A549 (cell line): ENCODE results near the gene MORN4. TPM values are rescaled to one million over a fixed set of nuclear protein-coding genes. Genes with fewer than 3 reads are reported as not detected.

Source experiments
- ATAC-seq, 2 experiments: fragments of 200-7000 bp in 1 of 2; fragments of >200 bp in 1 of 2; cut with Nextera tagmentation in 1 of 2; cut with Tn5 transposase in 1 of 2; 3 replicates each; pipeline versions ENCODE4 v1.8.0 to v1.9.1; 2018 to 2020; ENCODE audit warnings: mild to moderate bottlenecking in 1 of 2, moderate library complexity in 1 of 2
- CTCF ChIA-PET: fragments of 300-600 bp; sonication (Branson Sonifier 250); formaldehyde crosslinking; extraction: SDS; loops from one replicate; lab custom pipeline; 2021; ENCODE audit warnings: antibody characterized with exemption, inconsistent platforms; lab: Yijun Ruan, JAX
- POLR2A ChIA-PET: fragments of 350-600 bp; formaldehyde crosslinking; extraction: SDS; loops from one replicate; lab custom pipeline; 2021; ENCODE audit warnings: antibody characterized with exemption, inconsistent platforms; lab: Yijun Ruan, JAX
- DNase-seq, 2 experiments: peaks; one replicate each; pipeline versions ENCODE4 v3.0.0 to v3.0.0-alpha.2; 2011 to 2016; ENCODE audit warnings: low read depth in 1 of 2, low spot score in 1 of 2
- FAIRE-seq: peaks from 2 replicates; lab custom pipeline; 2011; peaks lifted over from hg19 to GRCh38; lab: Jason Lieb, UNC
- H3K27ac ChIP-seq, 2 experiments: fragments of >200 bp; sonication (Bioruptor Twin); formaldehyde crosslinking; 3 replicates each; pipeline ENCODE4 v1.5.1; 2016 to 2017
- H3K4me1 ChIP-seq: fragments of >200 bp; sonication (Bioruptor Twin); formaldehyde crosslinking; 3 replicates; pipeline ENCODE4 v1.6.1; 2016
- H3K4me2 ChIP-seq: fragments of >200 bp; sonication (Bioruptor Twin); formaldehyde crosslinking; 3 replicates; pipeline ENCODE4 v1.6.1; 2016
- H3K4me3 ChIP-seq: fragments of >200 bp; sonication (Bioruptor Twin); formaldehyde crosslinking; 3 replicates; pipeline ENCODE4 v1.5.1; 2016
- H3K9me3 ChIP-seq: fragments of >200 bp; sonication (Bioruptor Twin); formaldehyde crosslinking; 3 replicates; pipeline ENCODE4 v1.6.1; 2016
- CBX8 ChIP-seq: fragments of 200-600 bp; sonication (generic); IDR thresholded peaks from 2 replicates; pipeline ENCODE4 v1.6.1; 2016
- CHD4 ChIP-seq: fragments of 200-600 bp; sonication (generic); IDR thresholded peaks from 2 replicates; pipeline ENCODE4 v1.6.1; 2016; ENCODE audit warnings: antibody characterized with exemption, mild to moderate bottlenecking, borderline replicate concordance
- FOSB ChIP-seq: fragments of 250-450 bp; sonication (Bioruptor Pico); IDR thresholded peaks from 2 replicates; pipeline ENCODE4 v1.5.0; 2020; ENCODE audit warnings: mild to moderate bottlenecking, moderate library complexity
- FOSL2 ChIP-seq, 2 experiments: fragments of 450-650 bp in 1 of 2; fragments of >200 bp in 1 of 2; sonication (Bioruptor Twin) in 1 of 2; formaldehyde crosslinking; IDR thresholded peaks; 2 replicates each; pipeline versions ENCODE4 v1.5.0 to v1.6.1; 2016 to 2020; ENCODE audit warnings: mild to moderate bottlenecking in 1 of 2, moderate library complexity in 1 of 2
- FOXS1 ChIP-seq: fragments of 250-450 bp; sonication (Bioruptor Pico); IDR thresholded peaks from 2 replicates; pipeline ENCODE4 v1.5.0; 2020; ENCODE audit warnings: mild to moderate bottlenecking, moderate library complexity
- HDAC2 ChIP-seq: fragments of 200-600 bp; sonication (generic); IDR thresholded peaks from 2 replicates; pipeline ENCODE4 v1.6.1; 2016
- HEYL ChIP-seq: fragments of 250-450 bp; sonication (Bioruptor Pico); IDR thresholded peaks from 2 replicates; pipeline ENCODE4 v1.8.0; 2021; ENCODE audit warnings: mild to moderate bottlenecking, moderate library complexity
- NFE2L2 ChIP-seq: fragments of 150-350 bp; conservative IDR thresholded peaks from 2 replicates; pipeline ENCODE4 v1.6.1; 2014; ENCODE audit warnings: low read length
- NPAS2 ChIP-seq: fragments of 250-450 bp; sonication (Bioruptor Pico); IDR thresholded peaks from 2 replicates; pipeline ENCODE4 v1.8.0; 2022; ENCODE audit warnings: mild to moderate bottlenecking, moderate library complexity, borderline replicate concordance
- RAD21 ChIP-seq, 2 experiments: fragments of >200 bp in 1 of 2; sonication (Bioruptor Twin) in 1 of 2; formaldehyde crosslinking in 1 of 2; IDR thresholded peaks in 1 of 2; conservative IDR thresholded peaks in 1 of 2; 2 replicates in 1 of 2; 3 replicates in 1 of 2; pipeline ENCODE4 v1.6.1; 2012 to 2018; ENCODE audit warnings: inconsistent platforms in 1 of 2
- RARB ChIP-seq: fragments of 250-450 bp; sonication (Bioruptor Pico); IDR thresholded peaks from 2 replicates; pipeline ENCODE4 v1.8.0; 2021; ENCODE audit warnings: mild to moderate bottlenecking, moderate library complexity
- SMC3 ChIP-seq: fragments of >200 bp; sonication (Bioruptor Twin); formaldehyde crosslinking; IDR thresholded peaks from 3 replicates; pipeline ENCODE4 v1.6.1; 2018; ENCODE audit warnings: inconsistent platforms
- SREBF2 ChIP-seq: fragments of 450-650 bp; IDR thresholded peaks from 2 replicates; pipeline ENCODE4 v1.6.1; 2014; ENCODE audit warnings: mild to moderate bottlenecking, moderate library complexity
- ZC3H11A ChIP-seq: fragments of 450-650 bp; IDR thresholded peaks from 2 replicates; pipeline ENCODE4 v1.6.1; 2014; ENCODE audit warnings: antibody characterized with exemption, mild to moderate bottlenecking
- WGBS: methylation state at CpG from one replicate; pipeline ENCODE4 v1.1.6; 2017; ENCODE audit errors: missing lambda C conversion rate; 5-methylcytosine and 5-hydroxymethylcytosine counted together
- polyA plus RNA-seq, 4 experiments: library from polyadenylated mRNA; depleted of rRNA in 3 of 4; stranded (reverse); fragments of >200 nt; fragmentation: RNase III in 1 of 4; extraction: RNeasy Plus Mini Kit Qiagen cat#74134 plus additional on column Dnase treatment in 1 of 4; gene quantifications; 2 replicates in 3 of 4; 3 replicates in 1 of 4; pipeline ENCODE4 v1.2.3, GENCODE V29; 2011 to 2017
- TF ChIP-seq, protein P1 (sequence below): fragments of >200 bp; sonication (Bioruptor Twin); formaldehyde crosslinking; IDR thresholded peaks from 3 replicates; pipeline ENCODE4 v1.5.1; 2016
- TF ChIP-seq, protein P2 (sequence below): fragments of 250-450 bp; sonication (Bioruptor Pico); IDR thresholded peaks from 2 replicates; pipeline ENCODE4 v1.5.0; 2020; ENCODE audit warnings: low read depth, mild to moderate bottlenecking, moderate library complexity

The MORN4 gene
- polyA plus RNA-seq, 2 of the 4 experiments (the other 2 are of a cell fraction) = 8.9 to 13.8 TPM

GRCh38 chr10:97612386-97612785, 20.9 kb downstream of the MORN4 start:
- FAIRE-seq = peak; percentile 72

GRCh38 chr10:97611473-97611872, 21.8 kb downstream of the MORN4 start:
- POLR2A ChIA-PET = no interaction called here
- DNase-seq = no peak
- no peak overlapping the region for H3K4me2 ChIP-seq
- peak overlapping the region; percentile 13 to 75; a peak in 4 of 6 replicates for H3K27ac ChIP-seq
- peaks cover 17% of the 10 kb centered on the region; the same call in 2 of the 3 replicates for H3K4me1 ChIP-seq
- CTCF ChIA-PET = interaction anchor here (0.9 to 39.7 kb wide), 20 partner anchors 11 to 204 kb away, joined by 3 to 1048 read pairs (median 6); partner anchors contain the start of genes ANKRD2, C10orf62 and HOGA1
- no peak overlapping the region for H3K4me3 ChIP-seq
- FAIRE-seq = no peak
- 91% methylated on average over 7 of the region's 12 CpGs for WGBS
- no peaks in the 10 kb centered on the region for H3K9me3 ChIP-seq
- TF ChIP-seq NFE2L2 (no peak), ZC3H11A (no peak), SREBF2 (no peak), HDAC2 (no peak)
- TF ChIP-seq, all 56 proteins: peak for 0
- ATAC-seq = peak in 1 of 2 experiments; percentile 6; a peak in 1 of 6 replicates

More at GRCh38 chr10:97612386-97612785, 20.9 kb downstream of the MORN4 start:
- CTCF ChIA-PET = interaction anchor here (0.6 to 39.7 kb wide), 43 partner anchors 12 to 205 kb away, joined by 3 to 1048 read pairs (median 4); partner anchors contain the start of genes ANKRD2, C10orf62, HOGA1 and MMS19
- POLR2A ChIA-PET = interaction anchor here (1.1 kb wide), 1 partner anchor 37 kb away, joined by 3 read pairs; no protein-coding TSS in a partner anchor
- ATAC-seq = peak; percentile 97 to 98
- H3K4me2 ChIP-seq = no peak overlapping the region
- H3K4me3 ChIP-seq = no peak overlapping the region
- TF ChIP-seq SMC3 (peak; percentile 90), FOSB (no peak), RAD21 (conservative IDR thresholded peaks at IDR 0.05 in 1 of 2, IDR thresholded peaks at IDR 0.05 in 1 of 2) (peak; percentile 95 to 98), FOSL2 (IDR thresholded peaks at IDR 0.05) (no peak), FOSL2 (CRISPR knock-in tag; IDR thresholded peaks at IDR 0.05) (no peak), NPAS2 (no peak), CHD4 (no peak)
- TF ChIP-seq, protein P1, sequence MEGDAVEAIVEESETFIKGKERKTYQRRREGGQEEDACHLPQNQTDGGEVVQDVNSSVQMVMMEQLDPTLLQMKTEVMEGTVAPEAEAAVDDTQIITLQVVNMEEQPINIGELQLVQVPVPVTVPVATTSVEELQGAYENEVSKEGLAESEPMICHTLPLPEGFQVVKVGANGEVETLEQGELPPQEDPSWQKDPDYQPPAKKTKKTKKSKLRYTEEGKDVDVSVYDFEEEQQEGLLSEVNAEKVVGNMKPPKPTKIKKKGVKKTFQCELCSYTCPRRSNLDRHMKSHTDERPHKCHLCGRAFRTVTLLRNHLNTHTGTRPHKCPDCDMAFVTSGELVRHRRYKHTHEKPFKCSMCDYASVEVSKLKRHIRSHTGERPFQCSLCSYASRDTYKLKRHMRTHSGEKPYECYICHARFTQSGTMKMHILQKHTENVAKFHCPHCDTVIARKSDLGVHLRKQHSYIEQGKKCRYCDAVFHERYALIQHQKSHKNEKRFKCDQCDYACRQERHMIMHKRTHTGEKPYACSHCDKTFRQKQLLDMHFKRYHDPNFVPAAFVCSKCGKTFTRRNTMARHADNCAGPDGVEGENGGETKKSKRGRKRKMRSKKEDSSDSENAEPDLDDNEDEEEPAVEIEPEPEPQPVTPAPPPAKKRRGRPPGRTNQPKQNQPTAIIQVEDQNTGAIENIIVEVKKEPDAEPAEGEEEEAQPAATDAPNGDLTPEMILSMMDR = peak; percentile 85
- WGBS = 14% methylated on average over 2 of the region's 2 CpGs
- DNase-seq = peak; percentile 70 to 85
- no peaks in the 10 kb centered on the region for H3K9me3 ChIP-seq
- peaks cover 17% of the 10 kb centered on the region; the same call in 2 of the 3 replicates for H3K4me1 ChIP-seq
- peak overlapping the region; percentile 13 to 75; a peak in 4 of 6 replicates for H3K27ac ChIP-seq

DNA sequence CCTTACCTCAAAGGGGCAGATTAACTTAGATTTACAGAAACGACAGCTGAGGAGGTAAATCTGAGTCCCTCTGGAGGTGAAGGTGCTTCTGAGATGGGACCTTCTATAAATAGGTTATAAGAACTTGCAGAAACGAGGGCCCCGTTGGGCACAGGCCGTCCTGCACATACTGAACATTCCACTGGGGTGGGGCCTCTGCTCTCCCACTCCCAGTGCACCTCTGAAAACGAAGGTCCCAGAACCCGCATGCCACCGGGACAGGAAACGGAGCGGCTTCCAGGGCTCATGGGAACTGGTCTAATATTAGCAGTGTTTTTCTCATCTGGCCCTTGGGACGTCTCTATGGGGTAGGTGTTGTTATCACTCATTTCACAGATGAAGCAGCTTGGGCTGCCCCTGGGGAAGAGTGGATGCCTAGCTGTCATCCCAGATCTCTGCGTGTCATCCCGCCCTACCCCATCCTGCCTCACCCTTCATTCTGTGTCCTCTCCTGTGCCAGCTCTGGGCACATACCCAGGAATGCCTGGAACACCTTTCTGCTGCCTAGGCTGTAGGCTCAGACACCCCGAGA, 24.2 kb downstream of the MORN4 start:
- Histone ChIP-seq H3K27ac (peak overlapping the region; percentile 25 to 39; a peak in 3 of 6 replicates), H3K9me3 (no peaks in the 10 kb centered on the region), H3K4me1 (peaks cover 17% of the 10 kb centered on the region; the same call in 2 of the 3 replicates), H3K4me3 (no peak overlapping the region), H3K4me2 (no peak overlapping the region)
- no peak for ATAC-seq
- DNase-seq = no peak
- FAIRE-seq = no peak
- CTCF ChIA-PET = interaction anchor here (1.3 to 39.7 kb wide), 6 partner anchors 8 to 144 kb away, joined by 3 to 1048 read pairs (median 38); partner anchors contain the start of genes ANKRD2, C10orf62 and HOGA1
- TF ChIP-seq RARB (CRISPR knock-in tag) (no peak), CBX8 (no peak), HEYL (CRISPR knock-in tag) (no peak), FOXS1 (no peak)
- TF ChIP-seq, protein P2, sequence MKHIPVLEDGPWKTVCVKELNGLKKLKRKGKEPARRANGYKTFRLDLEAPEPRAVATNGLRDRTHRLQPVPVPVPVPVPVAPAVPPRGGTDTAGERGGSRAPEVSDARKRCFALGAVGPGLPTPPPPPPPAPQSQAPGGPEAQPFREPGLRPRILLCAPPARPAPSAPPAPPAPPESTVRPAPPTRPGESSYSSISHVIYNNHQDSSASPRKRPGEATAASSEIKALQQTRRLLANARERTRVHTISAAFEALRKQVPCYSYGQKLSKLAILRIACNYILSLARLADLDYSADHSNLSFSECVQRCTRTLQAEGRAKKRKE = no peak
- POLR2A ChIA-PET = no interaction called here
- 78% methylated on average over 13 of the region's 13 CpGs for WGBS
